Gastrocnemius medialis (tissue), 4 donors: ENCODE data around the gene BAG5. TPM values are rescaled to one million over a fixed set of nuclear protein-coding genes. Genes with fewer than 3 reads are reported as not detected.

Experiments
- ATAC-seq, 2 donors: fragments of 150-250 bp; one replicate each; pipeline ENCODE4 v1.9.1; 2016
- DNase-seq, 2 donors: peaks; one replicate each; pipeline ENCODE4 v3.0.0-alpha.2; 2019
- H3K27ac ChIP-seq, 4 donors: fragments of 200-600 bp; sonication (generic); 1 replicate in 1 of 4; 2 replicates in 3 of 4; pipeline ENCODE4 v1.5.1; 2016 to 2018; ENCODE audit warnings: mild to moderate bottlenecking in 2 of 4, moderate library complexity in 1 of 4
- H3K27me3 ChIP-seq, 3 donors: fragments of 200-600 bp; sonication (generic) in 2 of 3; 1 replicate in 1 of 3; 2 replicates in 2 of 3; pipeline versions ENCODE4 v1.5.1 to v1.6.0; 2016 to 2019; ENCODE audit warnings: mild to moderate bottlenecking in 1 of 3, moderate library complexity in 1 of 3
- H3K36me3 ChIP-seq, 2 donors: fragments of 200-600 bp; sonication (generic) in 1 of 2; one replicate each; pipeline ENCODE4 v1.5.1; 2017 to 2018
- H3K4me1 ChIP-seq, 2 donors: fragments of 200-600 bp; sonication (generic) in 1 of 2; one replicate each; pipeline ENCODE4 v1.5.1; 2016 to 2017; ENCODE audit warnings: mild to moderate bottlenecking in 2 of 2
- H3K4me3 ChIP-seq, 4 donors: fragments of 200-600 bp; sonication (generic) in 3 of 4; 1 replicate in 1 of 4; 2 replicates in 3 of 4; pipeline ENCODE4 v1.5.1; 2016 to 2019; ENCODE audit warnings: mild to moderate bottlenecking in 2 of 4
- H3K9me3 ChIP-seq, 3 donors: fragments of 200-600 bp; sonication (generic) in 2 of 3; 1 replicate in 1 of 3; 2 replicates in 2 of 3; pipeline ENCODE4 v1.5.1; 2016 to 2019
- CTCF ChIP-seq, 5 experiments: fragments of 450-650 bp in 3 of 5; fragments of 200-600 bp in 2 of 5; sonication (generic) in 2 of 5; IDR thresholded peaks in 4 of 5; conservative IDR thresholded peaks in 1 of 5; 1 replicate in 4 of 5; 2 replicates in 1 of 5; pipeline ENCODE4 v1.5.1; 2016 to 2019; ENCODE audit warnings: antibody characterized with exemption in 5 of 5, mild to moderate bottlenecking in 3 of 5, moderate library complexity in 3 of 5
- POLR2A ChIP-seq, 2 donors: fragments of 450-650 bp; IDR thresholded peaks; one replicate each; pipeline ENCODE4 v1.6.1; 2017; ENCODE audit warnings: antibody characterized with exemption in 2 of 2, mild to moderate bottlenecking in 2 of 2, moderate library complexity in 2 of 2
- in situ Hi-C, 4 donors: fragments of 200-750 bp; cut with MboI; loops; one replicate each; pipeline versions ENCODE4 v1.15.0 to v1.8.0; 2017; ENCODE audit warnings: low sequenced_read_pairs in 4 of 4
- intact Hi-C: fragments of 100-400 bp; cut with DNase I; formaldehyde crosslinking; loops from one replicate; pipeline ENCODE4 v1.15.1; 2023; ENCODE audit warnings: low total_unique reads
- total RNA-seq, 4 donors: library from RNA; depleted of rRNA; stranded (reverse); fragments of >200 nt; gene quantifications; one replicate each; pipeline versions ENCODE4 v1.1.0 to v1.2.3, GENCODE V29; 2016

Gene BAG5
- total RNA-seq, 4 donors from 2014 or later = 16.9 to 22.6 (median 21.0) TPM

- no peaks in the 10 kb centered on the region for H3K36me3 ChIP-seq
- ATAC-seq = peak; percentile 8 to 19
- no peaks in the 10 kb centered on the region for H3K9me3 ChIP-seq
- peak overlapping the region; percentile 18 to 66 (median 38) for H3K27ac ChIP-seq
- H3K4me1 ChIP-seq = peaks cover 15 to 19% of the 10 kb centered on the region in 2 donors
- peaks cover 0 to 23% (median 7%) of the 10 kb centered on the region in 3 donors for H3K27me3 ChIP-seq
- in situ Hi-C loops = no loop called here
- no peak for DNase-seq
- intact Hi-C loops = no loop called here
- peak overlapping the region; percentile 49 to 59 (median 52) for H3K4me3 ChIP-seq
- TF ChIP-seq CTCF (IDR thresholded peaks at IDR 0.05 in 4 of 5, conservative IDR thresholded peaks at IDR 0.05 in 1 of 5) = no peak
- no peak for TF ChIP-seq POLR2A (IDR thresholded peaks at IDR 0.05)
Measured at GRCh38 chr14:103521438-103521950, 41.0 kb downstream of the BAG5 start.

- Histone ChIP-seq H3K27me3 (peaks cover 0 to 23% (median 7%) of the 10 kb centered on the region in 3 donors), H3K36me3 (no peaks in the 10 kb centered on the region), H3K4me3 (peak overlapping the region; percentile 49 to 59 (median 52)), H3K9me3 (no peaks in the 10 kb centered on the region), H3K27ac (peak overlapping the region; percentile 21 to 66 (median 44)), H3K4me1 (peaks cover 15 to 19% of the 10 kb centered on the region in 2 donors)
- DNase-seq = peak in 1 of 2 donors; percentile 70
- peak; percentile 39 to 60 for ATAC-seq
- in situ Hi-C loops (no loop called here), intact Hi-C loops (no loop called here)
- TF ChIP-seq CTCF (IDR thresholded peaks at IDR 0.05 in 4 of 5, conservative IDR thresholded peaks at IDR 0.05 in 1 of 5) (peak; percentile 55 to 70 (median 61)), POLR2A (IDR thresholded peaks at IDR 0.05) (no peak)
Measured at GRCh38 chr14:103520657-103521437, 41.6 kb downstream of the BAG5 start.

- DNase-seq (no peak), ATAC-seq (no peak)
- Histone ChIP-seq H3K4me1 (peaks cover 15 to 19% of the 10 kb centered on the region in 2 donors), H3K9me3 (no peaks in the 10 kb centered on the region), H3K27me3 (peaks cover 0 to 23% (median 7%) of the 10 kb centered on the region in 3 donors), H3K27ac (peak overlapping the region in 2 of 4 donors; percentile 56 to 66), H3K36me3 (no peaks in the 10 kb centered on the region), H3K4me3 (no peak overlapping the region)
- intact Hi-C loops = no loop called here
- in situ Hi-C loops = no loop called here
- TF ChIP-seq POLR2A (IDR thresholded peaks at IDR 0.05) = no peak
- TF ChIP-seq CTCF (IDR thresholded peaks at IDR 0.05 in 4 of 5, conservative IDR thresholded peaks at IDR 0.05 in 1 of 5) = no peak
Measured at GRCh38 chr14:103520269-103520656, 42.2 kb downstream of the BAG5 start.

GRCh38 chr14:103519837-103520212 is 42.6 kb downstream of the BAG5 start:
- Histone ChIP-seq H3K9me3 (no peaks in the 10 kb centered on the region), H3K27ac (peak overlapping the region in 1 of 4 donors; percentile 9), H3K4me3 (no peak overlapping the region), H3K27me3 (peaks cover 0 to 23% (median 7%) of the 10 kb centered on the region in 3 donors), H3K4me1 (peaks cover 15 to 19% of the 10 kb centered on the region in 2 donors), H3K36me3 (no peaks in the 10 kb centered on the region)
- TF ChIP-seq POLR2A (IDR thresholded peaks at IDR 0.05) (no peak), CTCF (IDR thresholded peaks at IDR 0.05 in 4 of 5, conservative IDR thresholded peaks at IDR 0.05 in 1 of 5) (no peak)
- in situ Hi-C loops (no loop called here), intact Hi-C loops (no loop called here)
- ATAC-seq (no peak), DNase-seq (no peak)
